Measurements from ENCODE around the gene ZNF268. TPM values are rescaled to one million over a fixed set of nuclear protein-coding genes. Genes with fewer than 3 reads are reported as not detected.

The ZNF268 gene
- total and polyA plus RNA-seq, 2 donors (not counting 1 experiment from before 2014, with no cell fraction given): 11.6 to 28.6 TPM

DNA sequence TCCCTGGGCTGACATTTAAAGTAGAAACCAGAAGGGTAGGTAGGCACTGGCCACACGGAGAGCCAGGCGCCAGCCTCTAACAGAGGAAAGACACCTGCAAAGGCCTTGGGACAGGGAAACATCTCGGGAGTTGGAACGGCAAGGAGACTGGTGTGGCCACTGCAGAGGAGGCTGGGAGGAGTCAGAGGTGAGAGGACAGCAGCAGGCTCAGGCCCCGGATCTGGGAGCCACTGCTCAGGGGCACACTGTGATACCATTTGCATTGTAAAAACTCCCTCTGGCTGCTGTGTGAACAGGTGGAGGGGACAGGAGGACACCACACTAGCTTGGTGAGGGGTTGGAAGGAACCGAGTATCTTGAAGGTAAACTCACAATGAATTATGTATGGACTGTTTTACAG, 51.7 kb downstream of the ZNF268 start:
- Histone ChIP-seq H3K36me3 (ENCODE audit: control insufficient read depth, insufficient read depth, low read length) (no peaks in the 10 kb centered on the region), H3K4me2 (ENCODE audit: extremely low read depth, insufficient read depth, low read length) (no peak overlapping the region), H3K27ac (ENCODE audit: insufficient read depth, low read length) (no peak overlapping the region), H3K27me3 (ENCODE audit: control insufficient read depth, insufficient read depth, low read length) (no peaks in the 10 kb centered on the region), H3K79me2 (ENCODE audit: control insufficient read depth, insufficient read depth, low read length) (no peaks in the 10 kb centered on the region), H3K4me3 (replicated peaks in 1 of 4; ENCODE audit: control extremely low read depth in 1 of 4, insufficient read depth in 1 of 4, low read depth in 3 of 4, low read length in 4 of 4) (no peak overlapping the region), H3K4me1 (ENCODE audit: control insufficient read depth, extremely low read depth, insufficient read depth, low read length) (no peaks in the 10 kb centered on the region), H2AFZ (ENCODE audit: low read length) (no peak overlapping the region), H3K9me3 (ENCODE audit: control insufficient read depth, insufficient read depth, low read depth, low read length) (no peaks in the 10 kb centered on the region), H3K9ac (ENCODE audit: insufficient read depth, low read length) (no peak overlapping the region), H4K20me1 (ENCODE audit: control insufficient read depth, extremely low read depth, insufficient read depth, low read length) (no peaks in the 10 kb centered on the region)
- no peak for DNase-seq (ENCODE audit: low read depth in 2 of 2)
- no peak for TF ChIP-seq EZH2 (IDR thresholded peaks at IDR 0.05; ENCODE audit: low read length, missing control alignments)

DNA sequence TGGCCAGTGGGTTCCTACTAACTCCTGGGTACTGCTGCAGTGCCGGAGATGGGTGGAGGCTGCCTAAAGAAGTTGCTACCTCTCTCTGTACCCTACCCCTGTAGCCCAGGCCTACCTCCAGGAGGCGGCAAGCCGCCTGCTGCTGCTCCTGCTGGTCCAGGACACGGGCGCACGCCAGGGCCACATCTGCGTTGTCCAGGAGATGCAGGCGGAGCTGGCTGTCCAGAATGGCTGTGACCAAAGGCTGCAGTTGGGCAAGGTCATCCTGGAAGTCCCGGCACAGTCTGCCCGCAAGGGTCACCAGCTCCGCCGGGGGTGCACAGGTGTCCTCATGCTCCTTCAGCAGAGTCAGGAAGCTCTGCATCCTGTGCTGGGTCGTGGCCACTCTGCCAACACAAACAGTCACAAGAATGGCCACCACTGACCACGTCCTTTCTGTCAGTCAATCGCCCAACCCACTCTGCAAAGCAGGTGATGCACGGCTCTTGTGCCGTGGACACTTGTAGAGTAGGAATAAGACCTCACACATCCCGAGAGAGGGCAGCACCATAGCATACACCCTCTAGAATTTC, 52.8 kb downstream of the ZNF268 start:
- Histone ChIP-seq H3K9me3 (ENCODE audit: control insufficient read depth, insufficient read depth, low read depth, low read length) (no peaks in the 10 kb centered on the region), H4K20me1 (ENCODE audit: control insufficient read depth, extremely low read depth, insufficient read depth, low read length) (no peaks in the 10 kb centered on the region), H3K27ac (ENCODE audit: insufficient read depth, low read length) (no peak overlapping the region), H3K27me3 (ENCODE audit: control insufficient read depth, insufficient read depth, low read length) (no peaks in the 10 kb centered on the region), H3K4me3 (replicated peaks in 1 of 4; ENCODE audit: control extremely low read depth in 1 of 4, insufficient read depth in 1 of 4, low read depth in 3 of 4, low read length in 4 of 4) (no peak overlapping the region), H2AFZ (ENCODE audit: low read length) (no peak overlapping the region), H3K4me2 (ENCODE audit: extremely low read depth, insufficient read depth, low read length) (no peak overlapping the region), H3K36me3 (ENCODE audit: control insufficient read depth, insufficient read depth, low read length) (no peaks in the 10 kb centered on the region), H3K79me2 (ENCODE audit: control insufficient read depth, insufficient read depth, low read length) (no peaks in the 10 kb centered on the region), H3K9ac (ENCODE audit: insufficient read depth, low read length) (no peak overlapping the region), H3K4me1 (ENCODE audit: control insufficient read depth, extremely low read depth, insufficient read depth, low read length) (no peaks in the 10 kb centered on the region)
- TF ChIP-seq, protein P1, sequence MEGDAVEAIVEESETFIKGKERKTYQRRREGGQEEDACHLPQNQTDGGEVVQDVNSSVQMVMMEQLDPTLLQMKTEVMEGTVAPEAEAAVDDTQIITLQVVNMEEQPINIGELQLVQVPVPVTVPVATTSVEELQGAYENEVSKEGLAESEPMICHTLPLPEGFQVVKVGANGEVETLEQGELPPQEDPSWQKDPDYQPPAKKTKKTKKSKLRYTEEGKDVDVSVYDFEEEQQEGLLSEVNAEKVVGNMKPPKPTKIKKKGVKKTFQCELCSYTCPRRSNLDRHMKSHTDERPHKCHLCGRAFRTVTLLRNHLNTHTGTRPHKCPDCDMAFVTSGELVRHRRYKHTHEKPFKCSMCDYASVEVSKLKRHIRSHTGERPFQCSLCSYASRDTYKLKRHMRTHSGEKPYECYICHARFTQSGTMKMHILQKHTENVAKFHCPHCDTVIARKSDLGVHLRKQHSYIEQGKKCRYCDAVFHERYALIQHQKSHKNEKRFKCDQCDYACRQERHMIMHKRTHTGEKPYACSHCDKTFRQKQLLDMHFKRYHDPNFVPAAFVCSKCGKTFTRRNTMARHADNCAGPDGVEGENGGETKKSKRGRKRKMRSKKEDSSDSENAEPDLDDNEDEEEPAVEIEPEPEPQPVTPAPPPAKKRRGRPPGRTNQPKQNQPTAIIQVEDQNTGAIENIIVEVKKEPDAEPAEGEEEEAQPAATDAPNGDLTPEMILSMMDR (conservative IDR thresholded peaks at IDR 0.05 in 1 of 2, IDR thresholded peaks at IDR 0.05 in 1 of 2; ENCODE audit: low read depth in 1 of 2, low read length in 2 of 2): no peak
- no peak for TF ChIP-seq EZH2 (IDR thresholded peaks at IDR 0.05; ENCODE audit: low read length, missing control alignments)
- DNase-seq (ENCODE audit: low read depth in 2 of 2): no peak

DNA sequence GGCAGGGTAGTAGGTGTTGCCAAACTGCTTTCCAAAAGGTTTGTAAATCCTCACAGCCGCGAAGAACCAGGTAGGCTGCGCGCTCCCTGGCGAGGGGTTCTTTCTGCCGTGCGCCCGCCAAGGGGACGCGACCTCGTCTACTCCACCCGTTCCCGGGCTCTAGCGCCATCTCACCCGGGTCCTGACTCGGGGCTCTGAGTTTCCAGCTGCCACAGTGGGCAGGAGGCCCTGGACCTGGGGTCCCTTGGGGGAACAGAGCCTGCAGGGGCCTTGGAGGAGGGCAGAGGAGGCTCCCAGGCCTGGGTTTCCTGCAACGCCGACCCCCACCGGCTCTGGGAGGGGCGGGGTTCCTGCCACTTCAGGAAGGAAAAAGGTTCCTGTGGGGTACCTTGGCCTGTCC, 53.7 kb downstream of the ZNF268 start:
- H3K27ac ChIP-seq (ENCODE audit: insufficient read depth, low read length): no peak overlapping the region
- H3K9ac ChIP-seq (ENCODE audit: insufficient read depth, low read length): no peak overlapping the region
- H3K4me1 ChIP-seq (ENCODE audit: control insufficient read depth, extremely low read depth, insufficient read depth, low read length): no peaks in the 10 kb centered on the region
- H3K79me2 ChIP-seq (ENCODE audit: control insufficient read depth, insufficient read depth, low read length): no peaks in the 10 kb centered on the region
- no peak overlapping the region for H2AFZ ChIP-seq (ENCODE audit: low read length)
- H4K20me1 ChIP-seq (ENCODE audit: control insufficient read depth, extremely low read depth, insufficient read depth, low read length): no peaks in the 10 kb centered on the region
- H3K27me3 ChIP-seq (ENCODE audit: control insufficient read depth, insufficient read depth, low read length): no peaks in the 10 kb centered on the region
- no peak overlapping the region for H3K4me2 ChIP-seq (ENCODE audit: extremely low read depth, insufficient read depth, low read length)
- H3K36me3 ChIP-seq (ENCODE audit: control insufficient read depth, insufficient read depth, low read length): no peaks in the 10 kb centered on the region
- no peak overlapping the region for H3K4me3 ChIP-seq (replicated peaks in 1 of 4; ENCODE audit: control extremely low read depth in 1 of 4, insufficient read depth in 1 of 4, low read depth in 3 of 4, low read length in 4 of 4)
- no peak for TF ChIP-seq EZH2 (IDR thresholded peaks at IDR 0.05; ENCODE audit: low read length, missing control alignments)
- TF ChIP-seq, protein P1 (conservative IDR thresholded peaks at IDR 0.05 in 1 of 2, IDR thresholded peaks at IDR 0.05 in 1 of 2; ENCODE audit: low read depth in 1 of 2, low read length in 2 of 2): no peak
- DNase-seq (ENCODE audit: low read depth in 2 of 2): no peak
- H3K9me3 ChIP-seq (ENCODE audit: control insufficient read depth, insufficient read depth, low read depth, low read length): no peaks in the 10 kb centered on the region
